Dedifferentiated amniotic fluid mesenchymal stem cell (primary cell): ENCODE measurements around the gene MYOM1.
A peak's percentile ranks its signal among the peaks of the same experiment; 100 is the strongest.
"Not testable (repeated sequence)": the region's sequence is repeated elsewhere in the genome, so short reads cannot be mapped to it uniquely, and the experiment has no call there.

Experiments
- DNase-seq: peaks from one replicate; pipeline ENCODE4 v3.0.0-alpha.2; 2016; ENCODE audit errors: extremely low spot score

MYOM1 gene

DNA sequence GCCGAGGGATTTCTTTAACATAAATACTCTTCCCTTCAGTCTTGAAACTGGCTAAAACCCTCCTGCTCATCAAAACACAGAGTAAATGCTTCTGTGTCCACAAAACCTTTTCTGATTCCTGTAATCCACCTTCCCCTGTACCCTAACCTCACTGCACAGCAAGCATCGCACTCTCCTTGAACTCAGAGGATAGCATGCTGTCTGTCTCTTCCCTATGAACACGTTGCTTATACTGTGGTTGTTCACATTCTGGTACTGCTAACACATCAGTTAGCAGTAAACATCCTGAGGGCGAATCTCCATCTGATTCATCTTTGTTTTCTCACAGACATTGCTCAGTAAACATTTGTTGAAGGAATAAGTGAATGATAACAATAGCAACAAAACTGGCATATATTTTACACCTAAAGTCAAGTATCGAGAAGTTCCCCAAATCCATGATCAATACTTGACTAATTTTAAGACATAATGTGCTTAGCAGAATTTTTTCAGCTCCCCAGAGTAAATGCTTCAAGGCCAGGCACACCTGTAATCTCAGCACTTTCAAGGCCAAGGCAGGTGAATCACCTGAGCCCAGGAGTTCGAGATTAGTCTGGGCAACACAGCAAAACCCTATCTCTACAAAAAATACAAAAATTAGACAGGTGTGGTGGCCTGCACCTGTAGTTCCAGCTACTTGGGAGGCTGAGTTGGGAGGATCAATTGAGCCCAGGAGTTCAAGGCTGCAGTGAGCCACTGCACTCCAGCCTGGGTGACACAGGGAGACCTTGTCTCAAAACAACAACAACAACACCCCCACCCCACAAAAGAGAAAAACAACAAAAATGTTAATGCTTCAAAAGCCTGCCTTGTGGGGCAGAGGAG, 161.2 kb downstream of the MYOM1 start:
- DNase-seq: no peak

DNA sequence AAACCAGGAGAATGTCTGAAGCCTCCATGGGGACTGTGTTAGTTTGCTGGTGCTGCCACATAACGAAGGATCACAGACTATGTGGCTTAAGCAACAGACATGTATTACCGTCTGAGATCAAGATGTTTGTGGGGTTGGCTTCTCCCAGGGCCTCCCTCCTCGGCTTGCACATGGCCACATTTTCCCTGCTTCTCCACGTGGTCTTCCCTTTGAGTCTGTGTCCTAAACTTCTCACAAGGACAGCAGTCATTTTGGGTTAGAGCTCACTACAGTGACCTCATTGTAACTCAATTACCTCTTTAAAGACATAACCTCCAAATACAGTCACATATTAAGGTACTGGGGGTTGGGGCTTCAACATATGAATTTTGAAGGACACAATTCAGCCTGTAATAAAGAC, 162.2 kb downstream of the MYOM1 start:
- no peak for DNase-seq

GRCh38 chr18:3056311-3056710, 163.5 kb downstream of the MYOM1 start:
- no peak for DNase-seq

GRCh38 chr18:3055816-3056215, 164.0 kb downstream of the MYOM1 start:
- no peak for DNase-seq

DNA sequence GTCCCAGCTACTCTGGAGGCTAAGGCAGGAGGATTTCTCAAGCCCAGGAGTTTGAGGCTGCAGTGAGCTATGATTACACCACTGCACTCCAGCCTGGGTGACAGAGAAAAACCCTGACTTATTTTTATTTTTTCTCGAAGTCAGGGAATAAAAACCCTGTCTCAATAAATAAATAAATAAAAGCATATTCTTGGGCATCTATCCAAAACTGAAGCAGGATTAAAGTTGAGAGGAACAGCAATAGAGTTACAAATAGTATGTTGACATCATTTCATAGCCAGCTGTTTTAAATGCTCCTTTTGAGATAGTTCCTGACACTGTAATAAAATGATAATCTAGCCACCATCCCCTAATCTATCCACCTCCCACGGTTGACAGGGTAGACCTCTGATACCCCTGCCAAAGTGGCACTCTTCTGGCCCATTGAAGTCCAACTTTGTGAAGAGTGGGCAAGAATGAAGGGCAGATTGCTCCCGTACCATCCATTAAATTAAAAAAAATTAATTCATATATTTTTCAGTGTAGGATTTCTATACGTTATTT, 164.5 kb downstream of the MYOM1 start:
- no peak for DNase-seq

DNA sequence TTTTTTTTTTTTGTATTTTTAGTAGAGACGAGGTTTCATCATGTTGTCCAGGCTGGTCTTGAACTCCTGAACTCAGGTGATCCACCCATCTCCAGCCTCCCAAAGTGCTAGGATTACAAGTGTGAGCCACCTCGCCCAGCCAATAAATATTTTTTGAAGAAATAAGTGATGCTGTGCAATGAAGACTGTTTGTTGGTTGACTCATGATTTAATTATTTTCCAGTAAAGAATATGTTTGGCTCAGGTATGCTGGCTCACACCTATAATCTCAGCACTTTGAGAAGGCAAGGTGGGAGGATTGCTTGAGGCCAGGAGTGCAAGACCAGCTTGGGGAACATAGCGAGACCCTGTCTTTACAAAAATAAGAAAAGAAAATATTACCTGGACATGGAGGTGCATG, 165.0 kb downstream of the MYOM1 start:
- no peak for DNase-seq

- no peak for DNase-seq
Measured at GRCh38 chr18:3054214-3054613, 165.6 kb downstream of the MYOM1 start.

GRCh38 chr18:3053081-3053480, 166.7 kb downstream of the MYOM1 start:
- no peak for DNase-seq

DNA sequence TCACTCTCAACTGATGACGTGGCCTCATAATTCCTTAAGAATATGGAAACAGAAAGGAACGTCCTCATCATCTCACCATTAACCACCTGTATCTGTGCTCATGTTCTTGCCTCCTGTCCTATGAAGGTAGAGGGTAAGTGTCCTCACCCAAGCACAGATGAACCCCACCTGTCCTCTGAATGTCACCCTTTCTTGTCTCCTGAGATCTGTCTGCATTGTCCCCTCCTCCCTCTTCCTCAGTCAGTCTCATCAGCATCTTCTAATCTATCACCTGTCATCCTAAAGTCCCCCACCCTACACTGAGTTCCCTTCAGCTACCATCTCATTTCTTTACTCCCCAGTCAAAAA, 167.4 kb downstream of the MYOM1 start:
- DNase-seq: no peak

- no peak for DNase-seq
Measured at GRCh38 chr18:3051718-3052410, 167.9 kb downstream of the MYOM1 start.

GRCh38 chr18:3049897-3050454, 169.8 kb downstream of the MYOM1 start:
- not testable (repeated sequence) for DNase-seq

DNA sequence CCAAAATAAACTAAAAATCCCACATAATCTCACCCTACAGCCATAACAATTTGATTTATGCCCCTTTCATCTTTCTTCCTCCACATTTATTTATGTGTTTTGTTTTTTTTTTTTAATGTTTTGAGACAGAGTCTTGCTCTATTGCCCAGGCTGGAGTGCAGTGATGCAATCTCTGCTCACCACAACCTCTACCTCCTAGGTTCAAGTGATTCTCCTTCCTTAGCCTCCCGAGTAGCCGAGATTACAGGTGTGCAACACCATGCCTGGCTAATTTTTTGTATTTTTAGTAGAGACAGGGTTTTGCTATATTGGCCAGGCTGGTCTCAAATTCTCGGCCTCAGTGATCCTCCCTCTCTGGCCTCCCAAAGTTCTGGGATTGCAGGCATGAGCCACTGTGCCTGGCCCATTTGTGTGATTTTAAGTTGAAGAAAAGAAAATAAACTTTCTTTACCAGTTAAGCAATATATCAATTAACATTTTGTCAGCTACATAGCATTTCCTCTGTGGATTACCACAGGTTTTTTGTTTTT, 170.9 kb downstream of the MYOM1 start:
- no peak for DNase-seq

DNA sequence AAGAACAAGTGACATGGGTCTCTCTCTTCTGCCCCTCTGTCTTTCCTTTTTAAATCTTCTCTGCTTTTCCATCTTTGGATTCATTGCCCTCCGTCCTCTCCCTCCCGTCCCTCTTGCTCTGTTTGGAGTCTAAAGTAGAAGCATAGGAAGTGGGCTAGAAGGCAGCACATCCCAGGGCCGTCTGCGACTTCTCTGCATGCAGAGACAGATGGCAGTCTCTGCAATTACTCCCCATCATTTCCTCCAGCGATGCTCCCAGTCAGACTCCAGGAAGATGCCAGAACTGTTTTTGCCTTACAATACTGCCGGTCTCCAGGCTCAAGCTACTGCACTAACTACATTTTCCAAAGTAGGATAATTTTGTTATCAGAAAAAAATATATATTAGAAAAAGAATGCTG, 171.6 kb downstream of the MYOM1 start:
- DNase-seq: no peak

DNA sequence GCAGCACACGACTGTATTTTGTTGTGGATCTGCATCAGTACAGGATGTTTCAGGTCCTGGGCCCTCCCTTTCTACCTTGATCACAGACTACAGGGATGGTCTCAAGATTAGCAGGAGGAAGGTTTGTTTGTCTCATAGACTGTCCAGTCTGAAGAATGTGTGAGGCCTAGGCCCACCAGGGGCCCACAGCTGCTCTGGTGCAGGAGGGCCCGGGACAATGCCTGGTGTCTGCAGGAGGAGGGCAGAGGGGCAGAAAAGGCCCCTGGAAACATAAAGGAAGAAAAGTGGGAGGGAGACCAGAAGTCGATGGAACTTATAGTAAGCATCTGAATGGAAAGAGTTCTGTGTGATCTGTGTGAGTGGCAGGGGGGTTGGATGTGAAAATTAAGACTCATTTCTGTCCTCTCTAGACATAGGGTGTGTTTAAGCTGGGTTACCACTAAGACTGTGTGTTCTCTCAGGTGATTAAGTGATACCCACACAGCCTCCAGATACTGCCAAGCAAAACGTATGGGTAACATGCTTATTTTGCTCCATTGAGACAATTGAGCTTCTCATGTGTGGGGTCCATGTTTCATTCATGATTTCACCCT, 173.5 kb downstream of the MYOM1 start:
- DNase-seq: no peak

DNA sequence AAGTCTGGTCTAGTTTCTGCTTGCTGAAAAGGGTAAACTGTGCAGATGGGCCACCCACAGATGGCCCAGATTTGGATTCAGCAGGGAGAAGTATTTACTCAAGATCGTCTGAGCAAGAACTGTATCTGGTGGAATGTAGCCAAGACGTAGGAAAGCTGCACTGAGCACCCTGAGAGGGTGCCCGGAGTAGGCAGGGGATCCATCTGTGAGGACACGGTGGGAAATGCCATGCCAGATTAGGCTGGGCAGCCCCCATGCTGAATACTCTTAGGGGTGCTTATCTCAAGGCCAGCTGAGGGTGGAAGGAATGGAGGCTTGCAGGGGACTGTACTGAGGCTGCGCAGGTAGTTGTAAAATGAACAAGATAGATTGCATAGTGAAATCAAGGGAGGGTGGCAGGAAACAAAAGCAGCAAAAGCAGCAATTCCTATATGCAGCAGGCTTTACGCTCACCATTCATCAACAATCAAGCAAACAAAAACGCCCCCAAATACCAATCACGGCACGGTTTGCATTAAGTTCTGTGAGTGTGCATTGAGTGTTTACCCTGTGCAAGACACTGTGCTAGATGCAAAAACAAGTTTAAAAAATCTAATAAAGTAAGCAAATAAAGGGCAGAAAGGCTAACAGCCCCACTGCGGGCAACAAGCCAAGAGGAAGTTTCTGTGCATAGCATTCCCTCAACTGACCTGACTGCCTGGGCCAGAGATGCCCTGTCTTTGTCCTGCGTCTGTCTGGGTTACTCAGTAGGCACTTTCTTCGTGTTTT, 174.7 kb downstream of the MYOM1 start:
- DNase-seq: no peak

DNA sequence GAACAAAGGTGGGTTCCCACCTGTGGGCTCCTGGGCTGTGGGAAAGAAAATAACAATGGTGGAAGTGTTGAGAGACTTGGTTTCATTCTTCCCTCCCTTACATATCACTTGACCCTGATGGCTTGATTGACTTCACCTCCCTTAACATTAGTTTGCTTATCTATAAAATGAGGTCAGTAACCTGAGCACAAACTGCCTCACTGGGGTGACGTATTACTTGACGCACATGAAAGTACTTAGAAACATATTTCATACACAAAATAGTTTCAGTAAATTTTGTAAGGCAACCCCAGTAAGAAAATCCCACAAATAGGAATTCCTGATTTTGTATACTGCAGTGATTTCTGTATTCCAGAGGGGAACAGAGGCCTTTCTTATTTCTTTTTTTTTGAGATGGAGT, 177.4 kb downstream of the MYOM1 start:
- DNase-seq: no peak

GRCh38 chr18:3041843-3042242, 177.9 kb downstream of the MYOM1 start:
- no peak for DNase-seq

GRCh38 chr18:3040881-3041280, 178.9 kb downstream of the MYOM1 start:
- DNase-seq: no peak

DNA sequence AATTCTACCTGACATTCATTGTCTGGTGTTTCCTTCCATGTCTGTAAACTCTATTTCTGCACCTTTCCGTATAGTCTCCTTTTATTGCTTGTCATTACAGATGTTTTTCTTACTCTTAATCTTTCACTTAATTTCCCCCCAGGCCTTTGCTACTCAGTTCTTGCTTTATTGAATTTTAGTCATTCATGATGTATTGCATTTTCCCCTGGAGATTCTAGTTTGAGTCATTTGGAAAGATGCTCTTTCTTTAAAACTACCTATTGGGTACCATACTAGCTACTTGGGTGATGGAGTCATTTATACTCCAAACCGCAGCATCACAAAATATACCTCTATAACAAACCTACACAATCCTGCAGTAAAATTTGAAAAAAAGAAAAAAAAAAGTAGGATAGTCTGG, 179.6 kb downstream of the MYOM1 start:
- DNase-seq: no peak

GRCh38 chr18:3037423-3037915, 182.3 kb downstream of the MYOM1 start:
- peak; percentile 51 for DNase-seq

DNA sequence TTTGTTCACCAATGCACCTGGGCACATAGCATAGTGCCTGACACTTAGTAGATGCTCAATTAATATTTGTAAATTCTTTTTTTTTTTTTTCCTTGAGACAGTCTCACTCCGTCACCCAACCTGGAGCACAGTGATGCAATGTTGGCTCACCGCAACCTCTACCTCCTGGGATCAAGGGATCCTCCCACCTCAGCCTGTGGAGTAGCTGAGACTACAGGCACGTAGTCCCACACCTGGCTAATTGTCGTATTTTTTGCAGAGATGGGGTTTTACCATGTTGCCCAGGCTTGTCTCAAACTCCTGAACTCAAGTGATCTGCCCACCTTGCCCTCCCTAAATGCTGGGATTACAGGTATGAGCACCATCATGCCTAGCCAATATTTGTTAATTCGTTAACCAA, 183.7 kb downstream of the MYOM1 start:
- no peak for DNase-seq
